ENCODE results near the gene TNNC1.

The TNNC1 gene

GRCh38 chr3:52484680-52485461, 31.0 kb upstream of the TNNC1 start:
- Histone ChIP-seq H2AFZ (ENCODE audit: low read depth) (no peak overlapping the region), H3K4me1 (ENCODE audit: low read depth, poor library complexity, severe bottlenecking) (no peaks in the 10 kb centered on the region), H4K20me1 (ENCODE audit: insufficient read depth) (no peaks in the 10 kb centered on the region), H3K36me3 (ENCODE audit: insufficient read depth) (no peaks in the 10 kb centered on the region; the same call in 1 of the 2 replicates), H3K4me2 (no peak overlapping the region), H3K4me3 (IDR thresholded peaks at IDR 0.05; ENCODE audit: insufficient read depth, low read depth, low read length) (no peak overlapping the region), H3K27ac (no peak overlapping the region), H3K79me2 (ENCODE audit: insufficient read depth, low read depth) (no peaks in the 10 kb centered on the region), H3K27me3 (ENCODE audit: insufficient read depth, low read depth) (no peaks in the 10 kb centered on the region), H3K9ac (no peak overlapping the region)
- no peak for TF ChIP-seq CTCF (conservative IDR thresholded peaks at IDR 0.05; ENCODE audit: low read depth, low read length)

- Histone ChIP-seq H3K4me3 (IDR thresholded peaks at IDR 0.05; ENCODE audit: insufficient read depth, low read depth, low read length) (no peak overlapping the region), H3K36me3 (ENCODE audit: insufficient read depth) (no peaks in the 10 kb centered on the region; the same call in 1 of the 2 replicates), H2AFZ (ENCODE audit: low read depth) (no peak overlapping the region), H4K20me1 (ENCODE audit: insufficient read depth) (no peaks in the 10 kb centered on the region), H3K79me2 (ENCODE audit: insufficient read depth, low read depth) (no peaks in the 10 kb centered on the region), H3K9ac (no peak overlapping the region), H3K4me1 (ENCODE audit: low read depth, poor library complexity, severe bottlenecking) (no peaks in the 10 kb centered on the region), H3K27ac (no peak overlapping the region), H3K4me2 (no peak overlapping the region), H3K27me3 (ENCODE audit: insufficient read depth, low read depth) (no peaks in the 10 kb centered on the region)
- TF ChIP-seq CTCF (conservative IDR thresholded peaks at IDR 0.05; ENCODE audit: low read depth, low read length) = no peak
Measured at GRCh38 chr3:52483577-52484381, 29.9 kb upstream of the TNNC1 start.

GRCh38 chr3:52483081-52483480, 29.2 kb upstream of the TNNC1 start:
- no peaks in the 10 kb centered on the region; the same call in 1 of the 2 replicates for H3K36me3 ChIP-seq (ENCODE audit: insufficient read depth)
- H3K27me3 ChIP-seq (ENCODE audit: insufficient read depth, low read depth) = no peaks in the 10 kb centered on the region
- no peak overlapping the region for H3K4me3 ChIP-seq (IDR thresholded peaks at IDR 0.05; ENCODE audit: insufficient read depth, low read depth, low read length)
- H3K4me1 ChIP-seq (ENCODE audit: low read depth, poor library complexity, severe bottlenecking) = no peaks in the 10 kb centered on the region
- no peak for TF ChIP-seq CTCF (conservative IDR thresholded peaks at IDR 0.05; ENCODE audit: low read depth, low read length)
- H3K79me2 ChIP-seq (ENCODE audit: insufficient read depth, low read depth) = no peaks in the 10 kb centered on the region
- no peaks in the 10 kb centered on the region for H4K20me1 ChIP-seq (ENCODE audit: insufficient read depth)
- H3K27ac ChIP-seq = no peak overlapping the region
- H2AFZ ChIP-seq (ENCODE audit: low read depth) = no peak overlapping the region
- H3K9ac ChIP-seq = no peak overlapping the region
- no peak overlapping the region for H3K4me2 ChIP-seq

GRCh38 chr3:52481819-52482521, 28.1 kb upstream of the TNNC1 start:
- Histone ChIP-seq H3K4me1 (ENCODE audit: low read depth, poor library complexity, severe bottlenecking) (no peaks in the 10 kb centered on the region), H3K36me3 (ENCODE audit: insufficient read depth) (no peaks in the 10 kb centered on the region), H3K9ac (no peak overlapping the region), H3K4me2 (no peak overlapping the region), H3K79me2 (ENCODE audit: insufficient read depth, low read depth) (no peaks in the 10 kb centered on the region), H4K20me1 (ENCODE audit: insufficient read depth) (no peaks in the 10 kb centered on the region), H2AFZ (ENCODE audit: low read depth) (no peak overlapping the region), H3K4me3 (IDR thresholded peaks at IDR 0.05; ENCODE audit: insufficient read depth, low read depth, low read length) (no peak overlapping the region), H3K27me3 (ENCODE audit: insufficient read depth, low read depth) (no peaks in the 10 kb centered on the region), H3K27ac (no peak overlapping the region)
- TF ChIP-seq CTCF (conservative IDR thresholded peaks at IDR 0.05; ENCODE audit: low read depth, low read length) = peak; percentile 37
